Measurements from ENCODE around the gene ATOSB. TPM values are rescaled to one million over a fixed set of nuclear protein-coding genes. Genes with fewer than 3 reads are reported as not detected.

ATOSB gene
- total RNA-seq: 13.8 and 25.2 TPM in 2 replicates

GRCh38 chr9:35115680-35116538, at the start of gene ATOSB:
Gene ATOSB (minus strand): TSS chr9:35115862. CDS start chr9:35108274, 7,588 bp downstream.

GRCh38 chr9:35161713-35162604, 46.3 kb upstream of the ATOSB start, which contains the start of gene UNC13B:
Gene UNC13B (plus strand): TSS chr9:35162009. CDS start chr9:35162284, 275 bp downstream.

GRCh38 chr9:35102769-35103659, 12.6 kb downstream of the ATOSB start, which contains the start of gene STOML2:
Gene STOML2 (minus strand): TSS chr9:35103131. CDS start chr9:35103094, 37 bp downstream.

GRCh38 chr9:35096035-35096849, 19.4 kb downstream of the ATOSB start, which contains the start of gene PIGO:
Gene PIGO (minus strand): TSS chr9:35096591. CDS start chr9:35095565, 1,026 bp downstream.

GRCh38 chr9:35079426-35080341, 36.0 kb downstream of the ATOSB start, which contains the start of gene FANCG:
Gene FANCG (minus strand): TSS chr9:35079942. CDS start chr9:35079524, 418 bp downstream.

GRCh38 chr9:35072461-35073278, 43.0 kb downstream of the ATOSB start, which contains the start of gene VCP:
Gene VCP (minus strand): TSS chr9:35072625. CDS start chr9:35072353, 272 bp downstream.

Other genes with a start within 250 kb of the ATOSB start
- not detected in 2 replicates for gene PHF24, start 157.6 kb downstream of the ATOSB start, total RNA-seq
- gene DNAJB5, start 126.1 kb downstream of the ATOSB start, total RNA-seq: 3.1 and 4.8 TPM in 2 replicates
- 445 and 593 TPM in 2 replicates for gene VCP, start 43.2 kb downstream of the ATOSB start, total RNA-seq
- gene FANCG, start 35.9 kb downstream of the ATOSB start, total RNA-seq: 20.6 and 22.7 TPM in 2 replicates
- gene PIGO, start 19.3 kb downstream of the ATOSB start, total RNA-seq: 7.6 and 12.6 TPM in 2 replicates
- 116 and 143 TPM in 2 replicates for gene STOML2, start 12.7 kb downstream of the ATOSB start, total RNA-seq
- 33.4 and 42.9 TPM in 2 replicates for gene UNC13B, start 46.1 kb upstream of the ATOSB start, total RNA-seq

Measured in bladder microvascular endothelial cell (primary cell).